NB4 (cell line): ENCODE results near the gene PIGQ.

Source experiments
- DNase-seq: peaks from one replicate; pipeline ENCODE4 v3.0.0; 2010; ENCODE audit warnings: low read depth
- H3K4me3 ChIP-seq: one replicate; pipeline ENCODE4 v1.5.1; 2011; ENCODE audit warnings: mild to moderate bottlenecking, low read depth, low read length, moderate library complexity
- CTCF ChIP-seq: IDR thresholded peaks from one replicate; pipeline ENCODE4 v1.5.1; 2012; ENCODE audit warnings: low read depth, low read length
- MYC ChIP-seq: IDR thresholded peaks from 2 replicates; pipeline ENCODE4 v1.6.1; 2011; ENCODE audit warnings: low read depth, low read length
- POLR2A ChIP-seq: IDR thresholded peaks from 2 replicates; pipeline ENCODE4 v1.6.1; 2011; ENCODE audit warnings: mild to moderate bottlenecking; ENCODE audit not compliant: insufficient read length; ENCODE audit errors: extremely low read depth
- TF ChIP-seq, protein P1 (sequence below): IDR thresholded peaks from 2 replicates; pipeline ENCODE4 v1.6.1; 2011; ENCODE audit warnings: low read depth, low read length

Gene PIGQ

DNA sequence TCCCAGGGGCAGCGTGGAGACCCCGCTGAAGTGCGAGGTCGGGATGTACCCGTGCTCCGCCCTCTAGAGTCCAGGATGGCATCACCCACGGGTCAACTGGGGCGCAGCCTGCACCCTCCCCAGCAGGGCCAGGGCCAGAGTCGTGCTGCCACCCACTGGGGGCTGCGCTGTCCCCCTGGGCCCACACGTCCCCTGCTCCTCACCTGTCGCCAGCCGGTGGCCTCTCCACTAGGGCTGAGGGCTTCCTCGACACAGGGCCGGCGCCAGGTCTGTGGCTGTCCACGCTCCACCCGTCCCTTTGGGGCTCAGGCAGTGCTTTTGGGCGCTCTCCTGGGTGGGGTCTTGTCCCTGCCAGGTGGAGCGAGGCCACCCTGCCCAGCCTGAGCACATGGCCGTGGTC lies 21.2 kb upstream of the PIGQ start:
- H3K4me3 ChIP-seq = no peak overlapping the region
- no peak for TF ChIP-seq POLR2A
- TF ChIP-seq CTCF = no peak
- no peak for TF ChIP-seq MYC
- TF ChIP-seq, protein P1, sequence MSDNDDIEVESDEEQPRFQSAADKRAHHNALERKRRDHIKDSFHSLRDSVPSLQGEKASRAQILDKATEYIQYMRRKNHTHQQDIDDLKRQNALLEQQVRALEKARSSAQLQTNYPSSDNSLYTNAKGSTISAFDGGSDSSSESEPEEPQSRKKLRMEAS = no peak
- DNase-seq = no peak

GRCh38 chr16:549544-550263 lies 20.1 kb upstream of the PIGQ start:
- no peak overlapping the region for H3K4me3 ChIP-seq
- TF ChIP-seq, protein P1 = no peak
- no peak for TF ChIP-seq CTCF
- no peak for TF ChIP-seq MYC
- TF ChIP-seq POLR2A = no peak
- DNase-seq = no peak

- no peak for DNase-seq
- TF ChIP-seq CTCF (no peak), POLR2A (no peak), MYC (no peak)
- TF ChIP-seq, protein P1 = no peak
- no peak overlapping the region for H3K4me3 ChIP-seq
These were observed 18.6 kb upstream of the PIGQ start for GRCh38 chr16:551210-551609.

- H3K4me3 ChIP-seq = no peak overlapping the region
- DNase-seq = no peak
- TF ChIP-seq POLR2A (no peak), MYC (no peak), CTCF (no peak)
- TF ChIP-seq, protein P1 = no peak
These were observed 17.6 kb upstream of the PIGQ start for GRCh38 chr16:552171-552570.

GRCh38 chr16:553601-554296 lies 16.0 kb upstream of the PIGQ start:
- TF ChIP-seq, protein P1 = no peak
- TF ChIP-seq CTCF (no peak), MYC (no peak), POLR2A (no peak)
- DNase-seq = no peak
- H3K4me3 ChIP-seq = no peak overlapping the region
